A549 (cell line): ENCODE results near the gene MED16. TPM values are rescaled to one million over a fixed set of nuclear protein-coding genes. Genes with fewer than 3 reads are reported as not detected.

Experiments used
- ATAC-seq, 2 experiments: fragments of 200-7000 bp in 1 of 2; fragments of >200 bp in 1 of 2; cut with Nextera tagmentation in 1 of 2; cut with Tn5 transposase in 1 of 2; 3 replicates each; pipeline versions ENCODE4 v1.8.0 to v1.9.1; 2018 to 2020; ENCODE audit warnings: mild to moderate bottlenecking in 1 of 2, moderate library complexity in 1 of 2
- CTCF ChIA-PET: fragments of 300-600 bp; sonication (Branson Sonifier 250); formaldehyde crosslinking; extraction: SDS; loops from one replicate; lab custom pipeline; 2021; ENCODE audit warnings: antibody characterized with exemption, inconsistent platforms; lab: Yijun Ruan, JAX
- POLR2A ChIA-PET: fragments of 350-600 bp; formaldehyde crosslinking; extraction: SDS; loops from one replicate; lab custom pipeline; 2021; ENCODE audit warnings: antibody characterized with exemption, inconsistent platforms; lab: Yijun Ruan, JAX
- DNase-seq, 2 experiments: peaks; one replicate each; pipeline versions ENCODE4 v3.0.0 to v3.0.0-alpha.2; 2011 to 2016; ENCODE audit warnings: low read depth in 1 of 2, low spot score in 1 of 2
- FAIRE-seq: peaks from 2 replicates; lab custom pipeline; 2011; peaks lifted over from hg19 to GRCh38; lab: Jason Lieb, UNC
- H3K27ac ChIP-seq, 2 experiments: fragments of >200 bp; sonication (Bioruptor Twin); formaldehyde crosslinking; 3 replicates each; pipeline ENCODE4 v1.5.1; 2016 to 2017
- H3K4me1 ChIP-seq: fragments of >200 bp; sonication (Bioruptor Twin); formaldehyde crosslinking; 3 replicates; pipeline ENCODE4 v1.6.1; 2016
- H3K4me2 ChIP-seq: fragments of >200 bp; sonication (Bioruptor Twin); formaldehyde crosslinking; 3 replicates; pipeline ENCODE4 v1.6.1; 2016
- H3K4me3 ChIP-seq: fragments of >200 bp; sonication (Bioruptor Twin); formaldehyde crosslinking; 3 replicates; pipeline ENCODE4 v1.5.1; 2016
- H3K9me3 ChIP-seq: fragments of >200 bp; sonication (Bioruptor Twin); formaldehyde crosslinking; 3 replicates; pipeline ENCODE4 v1.6.1; 2016
- CHD2 ChIP-seq: fragments of 150-350 bp; IDR thresholded peaks from 2 replicates; pipeline ENCODE4 v1.6.1; 2014; ENCODE audit warnings: low read length; ENCODE audit not compliant: partially characterized antibody
- E2F6 ChIP-seq: IDR thresholded peaks from 2 replicates; pipeline ENCODE4 v1.6.1; 2012; ENCODE audit warnings: low read depth, borderline replicate concordance
- EHMT2 ChIP-seq: fragments of 200-600 bp; sonication (generic); IDR thresholded peaks from 2 replicates; pipeline ENCODE4 v1.6.1; 2016; ENCODE audit warnings: antibody characterized with exemption, low read depth, mild to moderate bottlenecking, moderate library complexity
- HOXB13 ChIP-seq: fragments of 250-450 bp; sonication (Bioruptor Pico); IDR thresholded peaks from 2 replicates; pipeline ENCODE4 v1.5.0; 2020; ENCODE audit warnings: low read depth, mild to moderate bottlenecking, moderate library complexity
- KDM1A ChIP-seq: fragments of 200-600 bp; sonication (generic); IDR thresholded peaks from 2 replicates; pipeline ENCODE4 v1.6.1; 2016; ENCODE audit warnings: low read depth, mild to moderate bottlenecking
- MAFK ChIP-seq: fragments of 450-650 bp; IDR thresholded peaks from 2 replicates; pipeline ENCODE4 v1.6.1; 2014; ENCODE audit not compliant: partially characterized antibody
- MAZ ChIP-seq: fragments of 150-350 bp; IDR thresholded peaks from 2 replicates; pipeline ENCODE4 v1.6.1; 2014; ENCODE audit warnings: antibody characterized with exemption, low read depth, low read length, borderline replicate concordance
- RFX5 ChIP-seq: fragments of 450-650 bp; IDR thresholded peaks from 2 replicates; pipeline ENCODE4 v1.7.1; 2014; ENCODE audit warnings: antibody characterized with exemption, mild to moderate bottlenecking, moderate library complexity
- TP53 ChIP-seq: fragments of 250-450 bp; sonication (Bioruptor Pico); IDR thresholded peaks from 2 replicates; pipeline ENCODE4 v1.5.0; 2021; ENCODE audit warnings: mild to moderate bottlenecking, moderate library complexity
- ZFP36 ChIP-seq: fragments of 450-650 bp; IDR thresholded peaks from 2 replicates; pipeline ENCODE4 v1.6.1; 2014; ENCODE audit warnings: borderline replicate concordance; ENCODE audit not compliant: partially characterized antibody
- ZSCAN20 ChIP-seq: fragments of 250-450 bp; sonication (Bioruptor Pico); IDR thresholded peaks from 2 replicates; pipeline ENCODE4 v1.8.0; 2022; ENCODE audit warnings: mild to moderate bottlenecking, moderate library complexity
- WGBS: methylation state at CpG from one replicate; pipeline ENCODE4 v1.1.6; 2017; ENCODE audit errors: missing lambda C conversion rate; 5-methylcytosine and 5-hydroxymethylcytosine counted together
- polyA plus RNA-seq, 4 experiments: library from polyadenylated mRNA; depleted of rRNA in 3 of 4; stranded (reverse); fragments of >200 nt; fragmentation: RNase III in 1 of 4; extraction: RNeasy Plus Mini Kit Qiagen cat#74134 plus additional on column Dnase treatment in 1 of 4; gene quantifications; 2 replicates in 3 of 4; 3 replicates in 1 of 4; pipeline ENCODE4 v1.2.3, GENCODE V29; 2011 to 2017
- TF ChIP-seq, protein P1 (sequence below): fragments of >200 bp; sonication (Bioruptor Twin); formaldehyde crosslinking; IDR thresholded peaks from 2 replicates; pipeline ENCODE4 v1.6.1; 2016
- TF ChIP-seq, protein P2 (sequence below): fragments of 450-650 bp; IDR thresholded peaks from 2 replicates; pipeline ENCODE4 v1.6.1; 2014; ENCODE audit warnings: antibody characterized with exemption
- TF ChIP-seq, protein P3 (sequence below): fragments of 250-450 bp; sonication (Bioruptor Pico); IDR thresholded peaks from 2 replicates; pipeline ENCODE4 v1.5.0; 2021; ENCODE audit warnings: mild to moderate bottlenecking, moderate library complexity, borderline replicate concordance
- TF ChIP-seq, protein P4 (sequence below): IDR thresholded peaks from 2 replicates; pipeline ENCODE4 v1.6.1; 2012
- TF ChIP-seq, protein P5 (sequence below): fragments of >200 bp; sonication (Bioruptor Twin); formaldehyde crosslinking; IDR thresholded peaks from 3 replicates; pipeline ENCODE4 v1.6.1; 2016

The MED16 gene
- polyA plus RNA-seq, 2 of the 4 experiments (the other 2 are of a cell fraction): 8.0 to 12.7 TPM

DNA sequence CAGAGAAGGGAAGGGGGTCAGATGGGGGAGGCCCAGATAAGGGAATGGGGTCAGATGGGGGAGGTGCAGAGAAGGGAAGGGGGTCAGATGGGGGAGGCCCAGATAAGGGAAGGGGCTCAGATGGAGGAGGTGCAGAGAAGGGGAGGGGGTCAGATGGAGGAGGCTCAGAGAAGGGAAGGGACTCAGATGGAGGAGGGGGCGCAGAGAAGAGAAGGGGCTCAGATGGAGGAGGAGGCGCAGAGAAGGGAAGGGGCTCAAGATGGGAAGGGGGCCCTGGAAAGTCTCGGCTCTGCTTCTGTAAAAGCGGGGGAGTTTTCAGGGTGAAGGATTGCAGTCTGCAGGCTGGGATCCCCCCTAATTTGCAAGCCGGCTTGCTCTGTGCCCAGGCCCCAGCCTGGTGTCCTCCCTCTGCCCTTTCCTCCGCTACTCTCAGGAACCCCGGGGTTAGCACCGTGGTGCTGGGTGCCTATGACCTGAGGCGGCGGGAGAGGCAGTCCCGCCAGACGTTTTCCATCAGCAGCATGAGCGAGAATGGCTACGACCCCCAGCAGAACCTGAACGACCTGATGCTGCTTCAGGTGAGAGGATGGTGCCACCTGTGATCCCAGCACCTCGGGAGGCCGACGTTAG, 63.7 kb downstream of the MED16 start:
- FAIRE-seq (no peak), DNase-seq (no peak), ATAC-seq (peak in 1 of 2 experiments; percentile 60; a peak in 1 of 6 replicates)
- ChIA-PET POLR2A (no interaction called here), CTCF (no interaction called here)
- TF ChIP-seq, protein P1, sequence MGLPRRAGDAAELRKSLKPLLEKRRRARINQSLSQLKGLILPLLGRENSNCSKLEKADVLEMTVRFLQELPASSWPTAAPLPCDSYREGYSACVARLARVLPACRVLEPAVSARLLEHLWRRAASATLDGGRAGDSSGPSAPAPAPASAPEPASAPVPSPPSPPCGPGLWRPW: no peak
- TF ChIP-seq, protein P2, sequence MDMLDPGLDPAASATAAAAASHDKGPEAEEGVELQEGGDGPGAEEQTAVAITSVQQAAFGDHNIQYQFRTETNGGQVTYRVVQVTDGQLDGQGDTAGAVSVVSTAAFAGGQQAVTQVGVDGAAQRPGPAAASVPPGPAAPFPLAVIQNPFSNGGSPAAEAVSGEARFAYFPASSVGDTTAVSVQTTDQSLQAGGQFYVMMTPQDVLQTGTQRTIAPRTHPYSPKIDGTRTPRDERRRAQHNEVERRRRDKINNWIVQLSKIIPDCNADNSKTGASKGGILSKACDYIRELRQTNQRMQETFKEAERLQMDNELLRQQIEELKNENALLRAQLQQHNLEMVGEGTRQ: no peak
- TF ChIP-seq ZSCAN20: no peak
- TF ChIP-seq KDM1A: no peak
- TF ChIP-seq CHD2: no peak
- TF ChIP-seq, protein P3, sequence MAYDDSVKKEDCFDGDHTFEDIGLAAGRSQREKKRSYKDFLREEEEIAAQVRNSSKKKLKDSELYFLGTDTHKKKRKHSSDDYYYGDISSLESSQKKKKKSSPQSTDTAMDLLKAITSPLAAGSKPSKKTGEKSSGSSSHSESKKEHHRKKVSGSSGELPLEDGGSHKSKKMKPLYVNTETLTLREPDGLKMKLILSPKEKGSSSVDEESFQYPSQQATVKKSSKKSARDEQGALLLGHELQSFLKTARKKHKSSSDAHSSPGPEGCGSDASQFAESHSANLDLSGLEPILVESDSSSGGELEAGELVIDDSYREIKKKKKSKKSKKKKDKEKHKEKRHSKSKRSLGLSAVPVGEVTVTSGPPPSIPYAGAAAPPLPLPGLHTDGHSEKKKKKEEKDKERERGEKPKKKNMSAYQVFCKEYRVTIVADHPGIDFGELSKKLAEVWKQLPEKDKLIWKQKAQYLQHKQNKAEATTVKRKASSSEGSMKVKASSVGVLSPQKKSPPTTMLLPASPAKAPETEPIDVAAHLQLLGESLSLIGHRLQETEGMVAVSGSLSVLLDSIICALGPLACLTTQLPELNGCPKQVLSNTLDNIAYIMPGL (CRISPR knock-in tag): no peak
- TF ChIP-seq, protein P4, sequence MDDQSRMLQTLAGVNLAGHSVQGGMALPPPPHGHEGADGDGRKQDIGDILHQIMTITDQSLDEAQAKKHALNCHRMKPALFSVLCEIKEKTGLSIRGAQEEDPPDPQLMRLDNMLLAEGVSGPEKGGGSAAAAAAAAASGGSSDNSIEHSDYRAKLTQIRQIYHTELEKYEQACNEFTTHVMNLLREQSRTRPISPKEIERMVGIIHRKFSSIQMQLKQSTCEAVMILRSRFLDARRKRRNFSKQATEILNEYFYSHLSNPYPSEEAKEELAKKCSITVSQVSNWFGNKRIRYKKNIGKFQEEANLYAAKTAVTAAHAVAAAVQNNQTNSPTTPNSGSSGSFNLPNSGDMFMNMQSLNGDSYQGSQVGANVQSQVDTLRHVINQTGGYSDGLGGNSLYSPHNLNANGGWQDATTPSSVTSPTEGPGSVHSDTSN: no peak
- TF ChIP-seq, protein P5, sequence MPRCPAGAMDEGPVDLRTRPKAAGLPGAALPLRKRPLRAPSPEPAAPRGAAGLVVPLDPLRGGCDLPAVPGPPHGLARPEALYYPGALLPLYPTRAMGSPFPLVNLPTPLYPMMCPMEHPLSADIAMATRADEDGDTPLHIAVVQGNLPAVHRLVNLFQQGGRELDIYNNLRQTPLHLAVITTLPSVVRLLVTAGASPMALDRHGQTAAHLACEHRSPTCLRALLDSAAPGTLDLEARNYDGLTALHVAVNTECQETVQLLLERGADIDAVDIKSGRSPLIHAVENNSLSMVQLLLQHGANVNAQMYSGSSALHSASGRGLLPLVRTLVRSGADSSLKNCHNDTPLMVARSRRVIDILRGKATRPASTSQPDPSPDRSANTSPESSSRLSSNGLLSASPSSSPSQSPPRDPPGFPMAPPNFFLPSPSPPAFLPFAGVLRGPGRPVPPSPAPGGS: no peak
- no peak for TF ChIP-seq RFX5
- no peak for TF ChIP-seq E2F6
- no peak for TF ChIP-seq EHMT2
- TF ChIP-seq TP53 (CRISPR knock-in tag): no peak
- no peak for TF ChIP-seq MAFK
- TF ChIP-seq HOXB13 (CRISPR knock-in tag): no peak
- Histone ChIP-seq H3K27ac (no peak overlapping the region), H3K4me3 (no peak overlapping the region), H3K4me1 (no peaks in the 10 kb centered on the region), H3K9me3 (no peaks in the 10 kb centered on the region), H3K4me2 (no peak overlapping the region)
- WGBS: 75% methylated on average over 16 of the region's 18 CpGs

DNA sequence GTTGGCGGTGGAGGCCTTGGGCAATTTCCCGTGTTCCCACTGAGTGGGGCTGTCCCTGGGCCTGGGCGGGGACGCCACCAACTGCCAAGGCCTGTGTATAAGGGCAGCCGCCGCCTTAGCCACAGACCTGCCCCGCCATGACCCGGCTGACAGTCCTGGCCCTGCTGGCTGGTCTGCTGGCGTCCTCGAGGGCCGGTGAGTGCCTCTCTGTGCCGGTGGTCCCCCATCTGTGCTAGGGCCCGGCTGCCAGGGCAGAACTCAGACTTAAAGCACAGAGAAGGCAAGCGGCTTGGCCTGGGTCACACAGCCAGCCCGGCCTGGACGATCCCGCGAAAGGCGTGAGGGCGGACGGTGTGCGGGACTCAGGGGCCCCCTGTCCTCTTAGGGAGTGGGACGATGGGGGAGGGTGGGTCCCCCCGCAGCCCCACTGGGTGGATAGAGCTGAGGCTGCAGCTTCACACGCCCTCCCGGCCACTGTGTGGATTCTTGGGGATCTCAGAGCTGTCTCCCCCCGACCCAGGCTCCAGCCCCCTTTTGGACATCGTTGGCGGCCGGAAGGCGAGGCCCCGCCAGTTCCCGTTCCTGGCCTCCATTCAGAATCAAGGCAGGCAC, 65.2 kb downstream of the MED16 start, which contains the start of gene AZU1:
Gene AZU1 (plus strand): TSS at position 128 of the 612 bp plus-strand sequence. CDS start 10 bp downstream, at position 138.
- H3K4me3 ChIP-seq: no peak within 1 kb of the TSS
- no peaks in the 10 kb centered on the region for H3K9me3 ChIP-seq
- WGBS: 64% methylated on average over 5 of the region's 33 CpGs
- ChIA-PET CTCF (interaction anchor here (1.6 kb wide), 1 partner anchor 58 kb away, joined by 10 read pairs; no protein-coding TSS in a partner anchor), POLR2A (interaction anchor here (0.6 kb wide), 1 partner anchor 10 kb away, joined by 4 read pairs; no protein-coding TSS in a partner anchor)
- DNase-seq (no peak), FAIRE-seq (no peak), ATAC-seq (peak; percentile 19 to 30; a peak in 1 of 6 replicates)
- H3K4me1 ChIP-seq: peaks cover 7% of the 10 kb centered on the region; the same call in 2 of the 3 replicates
- no peak within 1 kb of the TSS for H3K4me2 ChIP-seq
- TF ChIP-seq, protein P4: no peak
- TF ChIP-seq MAZ (no peak), ZFP36 (peak; percentile 33)
- no peak within 1 kb of the TSS for H3K27ac ChIP-seq
